ENCODE measurements around the gene SYT8.

Gene SYT8

GRCh38 chr11:1797391-1798125 lies 37.2 kb upstream of the SYT8 start:
- Histone ChIP-seq H3K4me3 (ENCODE audit: low read depth, low read length) (no peak overlapping the region), H3K4me1 (ENCODE audit: control insufficient read depth, insufficient read depth, low read length) (no peaks in the 10 kb centered on the region), H3K27ac (ENCODE audit: extremely low read depth, low read depth, low read length) (no peak overlapping the region), H3K9me3 (ENCODE audit: control insufficient read depth, insufficient read depth, low read depth, low read length) (no peaks in the 10 kb centered on the region), H3K36me3 (ENCODE audit: control insufficient read depth in 2 of 2, insufficient read depth in 1 of 2, low read length in 2 of 2) (no peaks in the 10 kb centered on the region)
- POLR2A ChIA-PET: no interaction called here
- no peak for TF ChIP-seq ZNF501 (tag by site-specific recombination; IDR thresholded peaks at IDR 0.05)
- TF ChIP-seq ZNF792 (tag by site-specific recombination; IDR thresholded peaks at IDR 0.05): no peak
- no peak for TF ChIP-seq ZNF544 (tag by site-specific recombination; IDR thresholded peaks at IDR 0.05)
- no peak for TF ChIP-seq ZNF426 (tag by site-specific recombination; IDR thresholded peaks at IDR 0.05)
- TF ChIP-seq ZNF335 (tag by site-specific recombination; conservative IDR thresholded peaks at IDR 0.05): no peak
- no peak for TF ChIP-seq ZNF26 (tag by site-specific recombination; IDR thresholded peaks at IDR 0.05)
- no peak for TF ChIP-seq SCRT1 (tag by site-specific recombination; IDR thresholded peaks at IDR 0.05; ENCODE audit: borderline replicate concordance)
- TF ChIP-seq ZNF423 (tag by site-specific recombination; IDR thresholded peaks at IDR 0.05): no peak
- TF ChIP-seq ZBTB49 (tag by site-specific recombination; IDR thresholded peaks at IDR 0.05; ENCODE audit: low read depth): no peak
- no peak for TF ChIP-seq SP2 (tag by site-specific recombination; IDR thresholded peaks at IDR 0.05)
- no peak for TF ChIP-seq ZIC2 (tag by site-specific recombination; IDR thresholded peaks at IDR 0.05)
- TF ChIP-seq ZFP37 (tag by site-specific recombination; IDR thresholded peaks at IDR 0.05): no peak
- no peak for TF ChIP-seq YY2 (tag by site-specific recombination; IDR thresholded peaks at IDR 0.05)
- TF ChIP-seq ZNF239 (tag by site-specific recombination; IDR thresholded peaks at IDR 0.05): no peak
- no peak for TF ChIP-seq HOXC10 (CRISPR knock-in tag; IDR thresholded peaks at IDR 0.05)
- no peak for TF ChIP-seq PBX3 (CRISPR knock-in tag; IDR thresholded peaks at IDR 0.05)
- no peak for TF ChIP-seq ZSCAN23 (tag by site-specific recombination; IDR thresholded peaks at IDR 0.05)
- CTCF ChIA-PET: interaction anchor here (1.2 kb wide), 1 partner anchor 8 kb away, joined by 5 read pairs; no protein-coding TSS in a partner anchor

- no peaks in the 10 kb centered on the region for H3K36me3 ChIP-seq (ENCODE audit: control insufficient read depth in 2 of 2, insufficient read depth in 1 of 2, low read length in 2 of 2)
- H3K4me3 ChIP-seq (ENCODE audit: low read depth, low read length): no peak overlapping the region
- TF ChIP-seq MYNN (tag by site-specific recombination; IDR thresholded peaks at IDR 0.05; ENCODE audit: borderline replicate concordance) (no peak), ZNF664 (tag by site-specific recombination; IDR thresholded peaks at IDR 0.05) (no peak)
- no peaks in the 10 kb centered on the region for H3K4me1 ChIP-seq (ENCODE audit: control insufficient read depth, insufficient read depth, low read length)
- no peaks in the 10 kb centered on the region for H3K9me3 ChIP-seq (ENCODE audit: control insufficient read depth, insufficient read depth, low read depth, low read length)
- H3K27ac ChIP-seq (ENCODE audit: extremely low read depth, low read depth, low read length): no peak overlapping the region
- ChIA-PET CTCF (no interaction called here), POLR2A (no interaction called here)
These were observed 31.5 kb upstream of the SYT8 start for GRCh38 chr11:1803246-1803645.

Data from HEK293 (cell line).